Subcutaneous adipose tissue (tissue), 4 donors: ENCODE data around the gene RBM33. TPM values are rescaled to one million over a fixed set of nuclear protein-coding genes. Genes with fewer than 3 reads are reported as not detected.

ENCODE experiments used
- CTCF ChIP-seq: fragments of 450-650 bp; IDR thresholded peaks from one replicate; pipeline ENCODE4 v1.5.1; 2016; ENCODE audit warnings: low read depth, mild to moderate bottlenecking, control low read depth, antibody characterized with exemption, moderate library complexity
- total RNA-seq, 4 donors: library from RNA; depleted of rRNA; stranded (reverse); fragments of >200 nt; gene quantifications; one replicate each; pipeline ENCODE4 v1.1.0, GENCODE V29; 2016

Gene RBM33
- total RNA-seq, 4 donors from 2014 or later, result 33.9 to 69.1 (median 46.2) TPM

- no peak for TF ChIP-seq CTCF
These were observed 13.3 kb upstream of the RBM33 start for GRCh38 chr7:155631155-155631554.

GRCh38 chr7:155635817-155636216 is 8.6 kb upstream of the RBM33 start:
- TF ChIP-seq CTCF, result no peak

- no peak for TF ChIP-seq CTCF
These were observed 7.3 kb upstream of the RBM33 start for GRCh38 chr7:155637155-155637554.

- TF ChIP-seq CTCF, result no peak
These were observed 6.1 kb upstream of the RBM33 start for GRCh38 chr7:155638366-155638765.

GRCh38 chr7:155639958-155640520 is 4.4 kb upstream of the RBM33 start:
- TF ChIP-seq CTCF, result no peak

- TF ChIP-seq CTCF, result no peak
These were observed 3.8 kb upstream of the RBM33 start for GRCh38 chr7:155640629-155641028.

GRCh38 chr7:155643804-155644177 is 670 bp upstream of the RBM33 start:
- no peak for TF ChIP-seq CTCF
